Measurements from ENCODE around the gene CRAMP1.

GRCh38 chr16:1666316-1666715, 54.2 kb downstream of the CRAMP1 start:
- no peak for TF ChIP-seq POLR2AphosphoS5 (IDR thresholded peaks at IDR 0.05)
- no peak for TF ChIP-seq CTCF (IDR thresholded peaks at IDR 0.05)
- TF ChIP-seq POLR2A (IDR thresholded peaks at IDR 0.05): no peak
- TF ChIP-seq EP300 (IDR thresholded peaks at IDR 0.05): no peak

All from sigmoid colon (tissue), 4 donors.